ENCODE measurements around the gene EIF4G3. TPM values are rescaled to one million over a fixed set of nuclear protein-coding genes. Genes with fewer than 3 reads are reported as not detected.

Gene EIF4G3
- polyA plus RNA-seq, 1 donor (not counting 4 experiments of a cell fraction or from before 2014, with no cell fraction given), result 44.6 TPM

DNA sequence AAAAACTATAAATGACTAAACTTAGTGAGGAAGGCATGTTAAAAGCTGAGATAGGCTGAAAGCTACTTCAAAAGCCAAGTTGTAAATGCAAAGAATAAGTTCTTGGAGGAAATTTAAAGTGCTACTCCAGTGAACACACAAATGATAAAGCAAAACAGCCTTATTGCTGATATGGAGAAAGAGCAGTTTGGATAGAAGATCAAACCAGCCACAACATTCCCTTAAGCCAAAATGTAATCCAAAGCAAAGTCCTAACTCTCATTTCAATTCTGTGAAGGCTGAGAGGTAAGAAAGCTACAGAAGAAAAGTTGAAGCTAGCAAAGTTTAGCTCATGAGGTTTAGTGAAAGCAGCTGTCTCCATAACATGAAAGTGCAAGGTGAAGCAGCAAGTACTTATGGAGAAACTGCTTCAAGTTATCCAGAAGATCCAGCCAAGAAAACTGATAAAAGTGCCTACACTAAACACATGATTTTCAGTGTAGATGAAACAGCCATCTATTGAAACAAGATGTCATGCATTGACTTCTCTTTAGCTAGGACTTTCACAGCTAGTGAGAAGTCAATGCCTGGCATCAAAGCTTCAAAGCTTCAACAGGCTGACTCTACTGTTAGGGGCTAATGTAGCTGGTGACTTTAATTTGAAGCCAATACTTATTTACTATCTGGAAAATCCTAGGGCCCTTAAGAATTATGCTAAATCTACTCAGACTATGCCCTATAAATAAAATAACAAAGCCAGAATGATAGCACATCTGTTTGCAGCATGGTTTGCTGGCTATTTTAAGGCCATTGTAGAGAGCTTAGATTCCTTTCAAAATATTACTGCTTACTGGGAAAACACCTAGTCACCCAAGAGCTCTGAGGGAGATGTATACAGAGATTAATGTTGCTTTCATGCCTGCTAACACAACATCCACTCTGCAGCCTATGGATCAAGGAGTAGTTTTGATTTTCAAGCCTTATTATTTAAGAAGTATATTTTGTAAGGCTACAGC lies 188.6 kb downstream of the EIF4G3 start:
- Histone ChIP-seq H3K36me3 (ENCODE audit: control insufficient read depth in 2 of 2, extremely low read depth in 1 of 2, insufficient read depth in 2 of 2, low read length in 2 of 2) (peaks cover 0 to 2% of the 10 kb centered on the region in 2 experiments), H3K4me1 (ENCODE audit: control insufficient read depth, extremely low read depth, insufficient read depth, low read length) (peaks cover under 1% of the 10 kb centered on the region), H3K79me2 (ENCODE audit: control insufficient read depth, insufficient read depth, low read length) (no peaks in the 10 kb centered on the region), H3K4me3 (ENCODE audit: control insufficient read depth in 2 of 3, extremely low read depth in 1 of 3, insufficient read depth in 2 of 3, low read depth in 1 of 3, low read length in 3 of 3) (no peak overlapping the region), H4K20me1 (ENCODE audit: control insufficient read depth, extremely low read depth, insufficient read depth, low read length) (no peaks in the 10 kb centered on the region), H3K4me2 (ENCODE audit: control insufficient read depth, extremely low read depth, insufficient read depth, low read depth, low read length) (no peak overlapping the region), H3K9ac (ENCODE audit: control insufficient read depth, extremely low read depth, insufficient read depth, low read length) (no peak overlapping the region), H3K27me3 (ENCODE audit: control insufficient read depth, extremely low read depth, insufficient read depth, low read length) (no peaks in the 10 kb centered on the region), H3K9me3 (ENCODE audit: control insufficient read depth, low read depth, low read length) (no peaks in the 10 kb centered on the region), H2AFZ (ENCODE audit: control insufficient read depth, low read length) (no peak overlapping the region), H3K27ac (ENCODE audit: control insufficient read depth, insufficient read depth, low read length) (no peak overlapping the region), H3K9me1 (ENCODE audit: control insufficient read depth, extremely low read depth, insufficient read depth, low read length) (no peaks in the 10 kb centered on the region)
- TF ChIP-seq, protein P1, sequence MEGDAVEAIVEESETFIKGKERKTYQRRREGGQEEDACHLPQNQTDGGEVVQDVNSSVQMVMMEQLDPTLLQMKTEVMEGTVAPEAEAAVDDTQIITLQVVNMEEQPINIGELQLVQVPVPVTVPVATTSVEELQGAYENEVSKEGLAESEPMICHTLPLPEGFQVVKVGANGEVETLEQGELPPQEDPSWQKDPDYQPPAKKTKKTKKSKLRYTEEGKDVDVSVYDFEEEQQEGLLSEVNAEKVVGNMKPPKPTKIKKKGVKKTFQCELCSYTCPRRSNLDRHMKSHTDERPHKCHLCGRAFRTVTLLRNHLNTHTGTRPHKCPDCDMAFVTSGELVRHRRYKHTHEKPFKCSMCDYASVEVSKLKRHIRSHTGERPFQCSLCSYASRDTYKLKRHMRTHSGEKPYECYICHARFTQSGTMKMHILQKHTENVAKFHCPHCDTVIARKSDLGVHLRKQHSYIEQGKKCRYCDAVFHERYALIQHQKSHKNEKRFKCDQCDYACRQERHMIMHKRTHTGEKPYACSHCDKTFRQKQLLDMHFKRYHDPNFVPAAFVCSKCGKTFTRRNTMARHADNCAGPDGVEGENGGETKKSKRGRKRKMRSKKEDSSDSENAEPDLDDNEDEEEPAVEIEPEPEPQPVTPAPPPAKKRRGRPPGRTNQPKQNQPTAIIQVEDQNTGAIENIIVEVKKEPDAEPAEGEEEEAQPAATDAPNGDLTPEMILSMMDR (optimal IDR thresholded peaks at IDR 0.05 in 1 of 3, IDR thresholded peaks at IDR 0.05 in 1 of 3, conservative IDR thresholded peaks at IDR 0.05 in 1 of 3; ENCODE audit: extremely low read depth in 1 of 3, insufficient read depth in 2 of 3, low read length in 3 of 3), result no peak
- TF ChIP-seq EZH2 (IDR thresholded peaks at IDR 0.05; ENCODE audit: low read length), result no peak
- dilution Hi-C loops (cut with MboI; ENCODE audit: extremely low pct_ligation_motif_present, low sequenced_read_pairs), result no loop called here
- FAIRE-seq (no peak), DNase-seq (ENCODE audit: low read depth, low spot score) (no peak)

DNA sequence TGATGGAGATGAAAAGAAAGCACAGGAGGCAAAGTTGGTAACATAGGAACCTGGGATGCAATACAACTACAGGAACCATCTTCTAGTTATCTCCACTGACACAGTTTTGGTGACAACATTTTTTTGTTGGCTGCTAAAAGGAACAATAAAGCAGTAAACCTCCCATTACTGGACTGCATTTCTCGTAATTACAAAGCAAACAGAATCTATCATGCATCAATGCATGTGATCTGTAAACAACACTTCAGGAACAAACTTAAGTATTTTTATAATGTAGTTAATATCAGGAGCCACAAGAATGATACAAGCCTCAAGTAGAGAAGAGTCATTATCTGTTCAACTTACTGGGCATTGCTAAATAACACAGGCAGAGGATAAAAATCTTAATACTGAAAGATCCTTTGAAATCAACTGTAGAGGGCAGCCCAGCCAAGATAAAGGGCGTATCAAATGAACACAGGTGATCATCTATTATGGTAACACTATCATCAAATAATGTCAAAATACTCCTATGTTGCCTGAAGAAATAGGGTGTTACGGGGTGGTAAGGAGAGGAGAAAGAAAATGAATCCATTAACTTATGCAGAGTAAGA lies 193.3 kb downstream of the EIF4G3 start:
- Histone ChIP-seq H3K36me3 (ENCODE audit: control insufficient read depth in 2 of 2, extremely low read depth in 1 of 2, insufficient read depth in 2 of 2, low read length in 2 of 2) (peaks cover 0 to 2% of the 10 kb centered on the region in 2 experiments), H3K4me1 (ENCODE audit: control insufficient read depth, extremely low read depth, insufficient read depth, low read length) (peaks cover 13% of the 10 kb centered on the region), H3K9me3 (ENCODE audit: control insufficient read depth, low read depth, low read length) (no peaks in the 10 kb centered on the region), H3K4me3 (ENCODE audit: control insufficient read depth in 2 of 3, extremely low read depth in 1 of 3, insufficient read depth in 2 of 3, low read depth in 1 of 3, low read length in 3 of 3) (no peak overlapping the region), H3K4me2 (ENCODE audit: control insufficient read depth, extremely low read depth, insufficient read depth, low read depth, low read length) (no peak overlapping the region), H2AFZ (ENCODE audit: control insufficient read depth, low read length) (no peak overlapping the region), H3K9ac (ENCODE audit: control insufficient read depth, extremely low read depth, insufficient read depth, low read length) (no peak overlapping the region), H3K9me1 (ENCODE audit: control insufficient read depth, extremely low read depth, insufficient read depth, low read length) (no peaks in the 10 kb centered on the region), H3K79me2 (ENCODE audit: control insufficient read depth, insufficient read depth, low read length) (no peaks in the 10 kb centered on the region), H3K27ac (ENCODE audit: control insufficient read depth, insufficient read depth, low read length) (no peak overlapping the region), H3K27me3 (ENCODE audit: control insufficient read depth, extremely low read depth, insufficient read depth, low read length) (no peaks in the 10 kb centered on the region), H4K20me1 (ENCODE audit: control insufficient read depth, extremely low read depth, insufficient read depth, low read length) (peaks cover 2% of the 10 kb centered on the region)
- no peak for DNase-seq (ENCODE audit: low read depth, low spot score)
- TF ChIP-seq, protein P1 (optimal IDR thresholded peaks at IDR 0.05 in 1 of 3, IDR thresholded peaks at IDR 0.05 in 1 of 3, conservative IDR thresholded peaks at IDR 0.05 in 1 of 3; ENCODE audit: extremely low read depth in 1 of 3, insufficient read depth in 2 of 3, low read length in 3 of 3), result no peak
- no peak for TF ChIP-seq EZH2 (IDR thresholded peaks at IDR 0.05; ENCODE audit: low read length)
- no peak for FAIRE-seq
- dilution Hi-C loops (cut with MboI; ENCODE audit: extremely low pct_ligation_motif_present, low sequenced_read_pairs), result no loop called here
